PC-9 (cell line): ENCODE data around the gene ALDH3B2. TPM values are rescaled to one million over a fixed set of nuclear protein-coding genes. Genes with fewer than 3 reads are reported as not detected.

ENCODE experiments used
- BruUV-seq: library from RNA; stranded (reverse); fragments of 400-500 nt; replicated peaks from 2 replicates; lab custom pipeline; 2021; lab: Mats Ljungman, UMichigan
- CTCF ChIA-PET: fragments of 300-600 bp; sonication (Branson Sonifier 250); formaldehyde crosslinking; loops from one replicate; lab custom pipeline; 2022; ENCODE audit warnings: antibody characterized with exemption; lab: Charles Lee
- POLR2A ChIA-PET: fragments of 300-600 bp; sonication (Branson Sonifier 250); formaldehyde crosslinking; loops from one replicate; lab custom pipeline; 2022; ENCODE audit warnings: antibody characterized with exemption; ENCODE audit not compliant: unreplicated experiment; lab: Charles Lee
- DNase-seq, 2 experiments: peaks; one replicate each; pipeline versions ENCODE4 v3.0.0 to v3.0.0-alpha.2; 2015 to 2022; ENCODE audit warnings: mixed read lengths in 1 of 2
- H2AFZ ChIP-seq: fragments of 200-600 bp; sonication (generic); 2 replicates; pipeline ENCODE4 v1.8.1; 2017; ENCODE audit warnings: antibody characterized with exemption
- H3F3A ChIP-seq: fragments of 200-600 bp; sonication (generic); 2 replicates; pipeline ENCODE4 v1.8.1; 2017; ENCODE audit warnings: antibody characterized with exemption, mild to moderate bottlenecking, low read depth; ENCODE audit not compliant: insufficient read depth
- H3K27ac ChIP-seq: fragments of 200-600 bp; sonication (generic); 2 replicates; pipeline ENCODE4 v1.6.1; 2016; ENCODE audit warnings: mixed run types
- H3K27me3 ChIP-seq: fragments of 200-600 bp; sonication (generic); 2 replicates; pipeline ENCODE4 v1.6.1; 2016; ENCODE audit warnings: low read depth, mixed run types; ENCODE audit not compliant: insufficient read depth
- H3K36me3 ChIP-seq: fragments of 200-600 bp; sonication (generic); 2 replicates; pipeline ENCODE4 v1.6.1; 2016; ENCODE audit warnings: low read depth, mixed run types
- H3K4me1 ChIP-seq: fragments of 200-600 bp; sonication (generic); replicated peaks from 2 replicates; pipeline ENCODE4 v1.6.1; 2016; ENCODE audit warnings: mixed run types; ENCODE audit not compliant: insufficient read depth
- H3K4me2 ChIP-seq: fragments of 200-600 bp; sonication (generic); 2 replicates; pipeline ENCODE4 v1.6.1; 2017; ENCODE audit warnings: mixed run types
- H3K4me3 ChIP-seq: fragments of 200-600 bp; sonication (generic); 2 replicates; pipeline ENCODE4 v1.6.1; 2016; ENCODE audit warnings: mixed run types
- H3K79me2 ChIP-seq: fragments of 200-600 bp; sonication (generic); 2 replicates; pipeline ENCODE4 v1.6.1; 2017; ENCODE audit warnings: low read depth, mixed run types
- H3K9me2 ChIP-seq: fragments of 200-600 bp; sonication (generic); 2 replicates; pipeline ENCODE4 v1.8.1; 2017; ENCODE audit warnings: mild to moderate bottlenecking; ENCODE audit not compliant: insufficient read depth
- H3K9me3 ChIP-seq: fragments of 200-600 bp; sonication (generic); 2 replicates; pipeline ENCODE4 v1.8.1; 2016; ENCODE audit warnings: low read depth; ENCODE audit not compliant: insufficient read depth
- H4K20me1 ChIP-seq: fragments of 200-600 bp; sonication (generic); 2 replicates; pipeline ENCODE4 v1.8.1; 2017; ENCODE audit not compliant: insufficient read depth
- EZH2 ChIP-seq: fragments of 200-600 bp; sonication (generic); IDR thresholded peaks from 2 replicates; pipeline ENCODE4 v1.8.0; 2017; ENCODE audit warnings: antibody characterized with exemption, low read depth
- intact Hi-C: fragments of 100-400 bp; cut with micrococcal nuclease; formaldehyde crosslinking; loops from one replicate; pipeline ENCODE4 v1.10.0; 2022; ENCODE audit not compliant: unreplicated experiment
- total RNA-seq: library from RNA; stranded (reverse); gene quantifications from 2 replicates; pipeline ENCODE4 v1.2.3, GENCODE V29; 2021
- TF ChIP-seq, protein P1 (sequence below): fragments of 200-600 bp; sonication (generic); conservative IDR thresholded peaks from 2 replicates; pipeline ENCODE4 v1.6.1; 2017; ENCODE audit warnings: mixed run types, antibody characterized with exemption, mild to moderate bottlenecking, moderate library complexity

The ALDH3B2 gene
- total RNA-seq, 1 experiment from 2014 or later, result 9.8 TPM

DNA sequence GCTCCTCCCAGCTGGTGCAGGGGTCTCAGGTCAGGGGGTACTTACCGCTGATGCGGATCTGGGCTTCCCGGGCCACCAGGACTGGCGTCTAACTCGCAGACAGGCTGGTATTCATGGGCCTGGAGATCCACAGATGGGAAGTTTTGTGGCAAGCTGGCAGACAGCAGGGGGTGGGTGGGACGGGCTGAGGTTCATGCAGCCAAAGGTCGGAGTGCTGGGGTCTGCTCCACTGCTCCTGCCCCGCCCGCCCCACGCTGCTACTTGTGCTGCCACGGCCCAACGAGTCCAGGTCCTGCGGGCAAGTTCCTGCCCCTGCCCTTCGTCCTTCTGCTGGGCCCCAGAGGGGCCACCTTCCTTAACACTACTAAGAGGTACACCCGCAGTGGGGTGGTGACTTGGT lies 27.0 kb downstream of the ALDH3B2 start:
- H3K4me3 ChIP-seq, result no peak overlapping the region
- no peaks in the 10 kb centered on the region for H3K27me3 ChIP-seq
- no peaks in the 10 kb centered on the region for H3K9me2 ChIP-seq
- no peaks in the 10 kb centered on the region for H3K79me2 ChIP-seq
- H3K4me1 ChIP-seq, result no peaks in the 10 kb centered on the region
- CTCF ChIA-PET, result interaction anchor here (0.6 kb wide), 2 partner anchors 54 to 139 kb away, joined by 3 read pairs; partner anchors contain the start of gene CDK2AP2
- H2AFZ ChIP-seq, result no peak overlapping the region
- intact Hi-C loops, result no loop called here
- no TSS peak for BruUV-seq
- H3F3A ChIP-seq, result peaks cover 28% of the 10 kb centered on the region
- H3K9me3 ChIP-seq, result no peaks in the 10 kb centered on the region
- H3K4me2 ChIP-seq, result no peak overlapping the region
- no peaks in the 10 kb centered on the region for H4K20me1 ChIP-seq
- TF ChIP-seq, protein P1, sequence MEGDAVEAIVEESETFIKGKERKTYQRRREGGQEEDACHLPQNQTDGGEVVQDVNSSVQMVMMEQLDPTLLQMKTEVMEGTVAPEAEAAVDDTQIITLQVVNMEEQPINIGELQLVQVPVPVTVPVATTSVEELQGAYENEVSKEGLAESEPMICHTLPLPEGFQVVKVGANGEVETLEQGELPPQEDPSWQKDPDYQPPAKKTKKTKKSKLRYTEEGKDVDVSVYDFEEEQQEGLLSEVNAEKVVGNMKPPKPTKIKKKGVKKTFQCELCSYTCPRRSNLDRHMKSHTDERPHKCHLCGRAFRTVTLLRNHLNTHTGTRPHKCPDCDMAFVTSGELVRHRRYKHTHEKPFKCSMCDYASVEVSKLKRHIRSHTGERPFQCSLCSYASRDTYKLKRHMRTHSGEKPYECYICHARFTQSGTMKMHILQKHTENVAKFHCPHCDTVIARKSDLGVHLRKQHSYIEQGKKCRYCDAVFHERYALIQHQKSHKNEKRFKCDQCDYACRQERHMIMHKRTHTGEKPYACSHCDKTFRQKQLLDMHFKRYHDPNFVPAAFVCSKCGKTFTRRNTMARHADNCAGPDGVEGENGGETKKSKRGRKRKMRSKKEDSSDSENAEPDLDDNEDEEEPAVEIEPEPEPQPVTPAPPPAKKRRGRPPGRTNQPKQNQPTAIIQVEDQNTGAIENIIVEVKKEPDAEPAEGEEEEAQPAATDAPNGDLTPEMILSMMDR, result no peak
- TF ChIP-seq EZH2, result no peak
- no peak overlapping the region for H3K27ac ChIP-seq
- POLR2A ChIA-PET, result no interaction called here
- no peaks in the 10 kb centered on the region for H3K36me3 ChIP-seq
- DNase-seq, result peak in 1 of 2 experiments; percentile 10

DNA sequence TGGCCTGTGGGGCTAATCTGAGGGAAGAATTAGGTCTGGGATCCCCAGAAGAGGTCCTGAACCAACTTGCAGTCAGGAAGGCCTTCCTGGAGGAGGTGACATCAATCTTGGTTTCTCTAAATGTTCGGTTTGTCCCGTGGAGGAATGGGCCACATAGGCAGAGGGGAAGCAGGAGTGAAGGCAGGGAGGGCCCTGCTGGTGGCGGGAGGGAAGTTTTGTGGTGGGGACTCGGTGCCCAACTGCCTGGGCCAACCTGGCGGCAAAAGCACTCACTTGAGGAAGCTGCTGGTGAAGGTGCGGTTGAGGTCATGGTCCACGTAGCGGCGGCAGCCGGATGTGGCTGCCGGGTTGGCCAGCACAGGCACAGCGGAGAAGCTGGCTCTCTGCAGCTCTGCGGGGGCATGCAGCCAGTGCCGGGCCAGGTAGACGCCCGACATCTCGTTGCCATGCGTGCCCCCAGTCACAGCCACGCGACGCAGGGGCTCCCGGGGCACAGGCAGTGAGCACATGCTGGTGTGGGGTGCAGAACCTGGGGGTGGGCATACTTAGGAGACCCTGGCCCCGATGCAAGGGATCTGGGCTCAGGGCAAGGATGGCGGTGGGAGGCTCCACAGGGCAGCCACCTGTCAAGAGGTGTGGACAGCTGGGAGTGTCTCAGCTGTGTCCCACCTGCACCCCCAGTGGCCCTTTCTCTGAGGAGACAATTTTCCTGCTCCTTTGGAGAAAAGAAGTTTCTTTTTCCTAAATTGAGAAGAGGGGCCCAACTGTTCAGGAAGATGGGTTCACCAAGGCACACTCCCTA lies 27.7 kb downstream of the ALDH3B2 start:
- no TSS peak for BruUV-seq
- Histone ChIP-seq H3K4me1 (no peaks in the 10 kb centered on the region), H3F3A (peaks cover 25% of the 10 kb centered on the region), H3K27ac (no peak overlapping the region), H3K4me2 (no peak overlapping the region), H3K27me3 (no peaks in the 10 kb centered on the region), H3K79me2 (no peaks in the 10 kb centered on the region), H4K20me1 (no peaks in the 10 kb centered on the region), H3K9me2 (no peaks in the 10 kb centered on the region), H3K36me3 (no peaks in the 10 kb centered on the region), H2AFZ (no peak overlapping the region), H3K4me3 (no peak overlapping the region), H3K9me3 (no peaks in the 10 kb centered on the region)
- ChIA-PET POLR2A (interaction anchor here (0.7 kb wide), 1 partner anchor 55 kb away, joined by 3 read pairs; no protein-coding TSS in a partner anchor), CTCF (no interaction called here)
- TF ChIP-seq EZH2, result no peak
- TF ChIP-seq, protein P1, result no peak
- peak in 1 of 2 experiments; percentile 11 for DNase-seq
- intact Hi-C loops, result no loop called here

DNA sequence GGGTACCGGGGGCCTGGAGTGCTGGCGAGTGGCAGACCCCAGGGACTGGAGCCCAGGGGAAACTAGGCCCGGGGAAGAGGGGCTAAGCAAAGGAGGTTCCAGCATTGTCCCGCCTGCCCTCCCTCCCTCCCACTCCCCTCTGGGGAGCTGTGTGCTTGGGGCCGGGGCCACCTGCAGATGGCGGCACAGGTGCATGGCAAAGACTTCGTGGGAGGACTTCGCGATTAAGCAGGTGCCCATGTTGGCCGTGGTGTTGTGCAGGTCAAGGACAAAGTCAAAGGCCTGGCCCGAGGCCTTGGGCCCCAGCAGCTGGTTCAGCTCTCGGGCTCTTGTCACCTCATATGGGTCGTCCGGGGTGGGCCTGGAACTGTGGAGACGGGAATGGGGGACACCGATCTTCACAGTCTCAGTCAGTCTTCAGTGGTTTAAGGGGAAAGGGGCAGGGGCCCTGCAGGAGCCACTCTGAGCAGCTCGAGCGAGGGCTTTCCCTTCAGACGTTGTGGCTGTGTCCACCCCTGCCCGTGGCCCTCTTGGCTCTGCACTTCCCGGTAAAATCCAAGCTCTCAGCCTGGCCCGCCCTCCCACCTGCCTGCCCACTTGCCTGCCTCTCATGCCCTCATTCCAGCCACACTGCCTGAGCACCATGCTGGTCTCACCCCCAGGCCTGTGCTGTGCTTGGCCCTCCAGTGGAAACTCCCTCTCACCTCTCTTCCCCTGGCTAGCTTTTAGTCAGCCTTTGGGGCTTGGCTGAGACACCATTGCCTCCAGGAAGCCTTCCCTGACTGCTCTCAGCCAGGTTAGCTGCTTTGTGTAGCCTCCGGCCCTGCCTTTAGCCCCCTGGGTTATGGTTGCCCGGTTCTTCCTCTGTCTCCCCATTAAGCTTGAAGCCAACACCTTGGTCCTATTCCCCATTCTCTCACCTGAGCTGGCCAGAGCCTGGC lies 28.6 kb downstream of the ALDH3B2 start:
- no peak for TF ChIP-seq EZH2
- TF ChIP-seq, protein P1, result no peak
- Histone ChIP-seq H3F3A (peaks cover 25% of the 10 kb centered on the region), H3K27ac (no peak overlapping the region), H3K4me1 (no peaks in the 10 kb centered on the region), H3K4me3 (no peak overlapping the region), H3K9me2 (no peaks in the 10 kb centered on the region), H3K9me3 (no peaks in the 10 kb centered on the region), H3K79me2 (no peaks in the 10 kb centered on the region), H4K20me1 (no peaks in the 10 kb centered on the region), H3K27me3 (peaks cover 4% of the 10 kb centered on the region), H3K36me3 (no peaks in the 10 kb centered on the region), H2AFZ (no peak overlapping the region), H3K4me2 (no peak overlapping the region)
- intact Hi-C loops, result no loop called here
- ChIA-PET POLR2A (interaction anchor here (0.7 kb wide), 1 partner anchor 56 kb away, joined by 3 read pairs; no protein-coding TSS in a partner anchor), CTCF (interaction anchor here (0.7 kb wide), 1 partner anchor 16 kb away, joined by 5 read pairs; no protein-coding TSS in a partner anchor)
- BruUV-seq, result no TSS peak
- no peak for DNase-seq
